ENCODE measurements around the gene TACSTD2. TPM values are rescaled to one million over a fixed set of nuclear protein-coding genes. Genes with fewer than 3 reads are reported as not detected.
"Not testable (repeated sequence)": the region's sequence is repeated elsewhere in the genome, so short reads cannot be mapped to it uniquely, and the experiment has no call there.

The TACSTD2 gene
- 0.28 TPM in 1 of 2 replicates, not detected in the other for total RNA-seq (ENCODE audit: low replicate concordance)

- Histone ChIP-seq H3K27me3 (peaks cover 51% of the 10 kb centered on the region), H3K79me2 (ENCODE audit: low read depth) (no peaks in the 10 kb centered on the region), H3K4me1 (peaks cover 11% of the 10 kb centered on the region), H3K4me2 (peak within 1 kb of the TSS; percentile 66), H3K9me3 (ENCODE audit: low read depth) (no peaks in the 10 kb centered on the region), H2AFZ (replicated peaks) (peak within 1 kb of the TSS; percentile 98), H3K27ac (no peak within 1 kb of the TSS), H4K20me1 (ENCODE audit: low read depth) (no peaks in the 10 kb centered on the region), H3K9ac (no peak within 1 kb of the TSS), H3F3A (ENCODE audit: low read depth) (peaks cover 6% of the 10 kb centered on the region), H3K4me3 (peak within 1 kb of the TSS; percentile 33), H3K36me3 (no peaks in the 10 kb centered on the region)
- Mint-ChIP-seq H3K9me3 (peaks cover 14% of the 10 kb centered on the region), H3K4me1 (peaks cover 23% of the 10 kb centered on the region), H3K36me3 (peaks cover 8% of the 10 kb centered on the region), H3K4me3 (peak within 1 kb of the TSS; percentile 35), H3K27ac (no peak within 1 kb of the TSS), H3K27me3 (ENCODE audit: insufficient read depth, low read depth) (peaks cover 28% of the 10 kb centered on the region)
- DNase-seq (ENCODE audit: low spot score): peak; percentile 53
- TF ChIP-seq CTCF (IDR thresholded peaks at IDR 0.05) (no peak), EZH2phosphoT487 (IDR thresholded peaks at IDR 0.05) (peak; percentile 90), EZH2 (IDR thresholded peaks at IDR 0.05) (peak; percentile 88)
These were observed at the start of gene TACSTD2 for GRCh38 chr1:58576727-58577653. Gene TACSTD2, minus strand, starts transcription at chr1:58577252. Its CDS starts 96 bp downstream, at chr1:58577156.

GRCh38 chr1:58626293-58626692, 49.2 kb upstream of the TACSTD2 start:
- Histone ChIP-seq H3K9me3 (ENCODE audit: low read depth) (no peaks in the 10 kb centered on the region), H3K4me2 (no peak overlapping the region), H3K36me3 (no peaks in the 10 kb centered on the region), H3K4me1 (no peaks in the 10 kb centered on the region), H3K27ac (no peak overlapping the region), H3K27me3 (no peaks in the 10 kb centered on the region), H3K79me2 (ENCODE audit: low read depth) (no peaks in the 10 kb centered on the region), H3K4me3 (no peak overlapping the region), H2AFZ (replicated peaks) (no peak overlapping the region), H4K20me1 (ENCODE audit: low read depth) (no peaks in the 10 kb centered on the region), H3K9ac (no peak overlapping the region), H3F3A (ENCODE audit: low read depth) (no peaks in the 10 kb centered on the region)
- Mint-ChIP-seq H3K27ac (no peak overlapping the region), H3K4me1 (no peaks in the 10 kb centered on the region), H3K9me3 (peaks cover 7% of the 10 kb centered on the region), H3K36me3 (no peaks in the 10 kb centered on the region), H3K4me3 (no peak overlapping the region), H3K27me3 (ENCODE audit: insufficient read depth, low read depth) (peaks cover 5% of the 10 kb centered on the region)
- no peak for DNase-seq (ENCODE audit: low spot score)
- TF ChIP-seq EZH2phosphoT487 (IDR thresholded peaks at IDR 0.05): no peak
- TF ChIP-seq EZH2 (IDR thresholded peaks at IDR 0.05): no peak
- TF ChIP-seq CTCF (IDR thresholded peaks at IDR 0.05): no peak

- H4K20me1 ChIP-seq (ENCODE audit: low read depth); H3K36me3 Mint-ChIP-seq; H3K27ac ChIP-seq; H3K4me3 Mint-ChIP-seq; H3K9me3 Mint-ChIP-seq; H3K4me1 Mint-ChIP-seq; DNase-seq (ENCODE audit: low spot score); H3K27me3 Mint-ChIP-seq (ENCODE audit: insufficient read depth, low read depth); H2AFZ ChIP-seq (replicated peaks); H3K9ac ChIP-seq; H3K4me3 ChIP-seq; H3K27me3 ChIP-seq; H3K27ac Mint-ChIP-seq; H3K4me2 ChIP-seq; H3K36me3 ChIP-seq; H3K79me2 ChIP-seq (ENCODE audit: low read depth); H3K9me3 ChIP-seq (ENCODE audit: low read depth): not testable (repeated sequence)
- Histone ChIP-seq H3F3A (ENCODE audit: low read depth) (peaks cover 10% of the 10 kb centered on the region), H3K4me1 (peaks cover 18% of the 10 kb centered on the region)
These were observed 46.2 kb upstream of the TACSTD2 start for GRCh38 chr1:58623259-58623658.

- Mint-ChIP-seq H3K4me1 (peaks cover 10% of the 10 kb centered on the region), H3K27ac (no peak overlapping the region), H3K9me3 (peaks cover 4% of the 10 kb centered on the region), H3K4me3 (no peak overlapping the region), H3K27me3 (ENCODE audit: insufficient read depth, low read depth) (peaks cover 4% of the 10 kb centered on the region), H3K36me3 (no peaks in the 10 kb centered on the region)
- Histone ChIP-seq H3K9me3 (ENCODE audit: low read depth) (no peaks in the 10 kb centered on the region), H4K20me1 (ENCODE audit: low read depth) (no peaks in the 10 kb centered on the region), H3K9ac (no peak overlapping the region), H3K27ac (no peak overlapping the region), H3K27me3 (no peaks in the 10 kb centered on the region), H3F3A (ENCODE audit: low read depth) (peaks cover 10% of the 10 kb centered on the region), H3K79me2 (ENCODE audit: low read depth) (no peaks in the 10 kb centered on the region), H3K4me2 (no peak overlapping the region), H3K4me3 (no peak overlapping the region), H2AFZ (replicated peaks) (no peak overlapping the region), H3K4me1 (peaks cover 18% of the 10 kb centered on the region), H3K36me3 (no peaks in the 10 kb centered on the region)
- TF ChIP-seq EZH2 (IDR thresholded peaks at IDR 0.05) (no peak), CTCF (IDR thresholded peaks at IDR 0.05) (no peak), EZH2phosphoT487 (IDR thresholded peaks at IDR 0.05) (no peak)
- no peak for DNase-seq (ENCODE audit: low spot score)
These were observed 45.5 kb upstream of the TACSTD2 start for GRCh38 chr1:58622571-58622970.

All from neural progenitor cell (in vitro differentiated cells).